Neural cell (in vitro differentiated cells): ENCODE results near the gene MGA. TPM values are rescaled to one million over a fixed set of nuclear protein-coding genes. Genes with fewer than 3 reads are reported as not detected.
"Not testable (repeated sequence)": the region's sequence is repeated elsewhere in the genome, so short reads cannot be mapped to it uniquely, and the experiment has no call there.

Experiments used
- H2AFZ ChIP-seq: fragments of 200-600, 300-800 bp; sonication (generic), shearing (Covaris generic); 2 replicates; pipeline ENCODE4 v1.6.0; 2014; ENCODE audit warnings: low read depth, mild to moderate bottlenecking, antibody characterized with exemption, low read length, moderate library complexity
- H3F3A ChIP-seq: fragments of 200-600 bp; shearing (Covaris generic); 2 replicates; pipeline ENCODE4 v1.6.1; 2016; ENCODE audit warnings: mild to moderate bottlenecking, moderate library complexity, mixed read lengths, antibody characterized with exemption, low read length; ENCODE audit not compliant: insufficient read depth, poor library complexity, severe bottlenecking
- H3K27ac ChIP-seq: fragments of 200-600, 300-800 bp; sonication (generic), shearing (Covaris generic); 2 replicates; pipeline ENCODE4 v1.5.1; 2014; ENCODE audit warnings: mild to moderate bottlenecking, low read length, moderate library complexity
- H3K27me3 ChIP-seq: fragments of 300-800, 200-600 bp; sonication (generic), shearing (Covaris generic); 2 replicates; pipeline ENCODE4 v1.6.0; 2014; ENCODE audit warnings: mild to moderate bottlenecking, low read depth, low read length, moderate library complexity; ENCODE audit not compliant: insufficient read depth
- H3K36me3 ChIP-seq: fragments of 300-800, 200-600 bp; sonication (generic), shearing (Covaris generic); 2 replicates; pipeline ENCODE4 v1.5.1; 2014; ENCODE audit warnings: mild to moderate bottlenecking, antibody characterized with exemption, low read length, moderate library complexity; ENCODE audit not compliant: insufficient read depth
- H3K4me2 ChIP-seq: fragments of 300-800, 200-600 bp; sonication (generic), shearing (Covaris generic); 2 replicates; pipeline ENCODE4 v1.6.0; 2014; ENCODE audit warnings: mild to moderate bottlenecking, low read length
- H3K4me3 ChIP-seq: fragments of 300-800, 200-600 bp; sonication (generic), shearing (Covaris generic); 2 replicates; pipeline ENCODE4 v1.5.1; 2014; ENCODE audit warnings: mild to moderate bottlenecking, low read length, moderate library complexity
- H3K79me2 ChIP-seq: fragments of 200-600 bp; shearing (Covaris generic); replicated peaks from 2 replicates; pipeline ENCODE4 v1.6.0; 2014; ENCODE audit warnings: mild to moderate bottlenecking, low read length, moderate library complexity; ENCODE audit not compliant: insufficient read depth
- H3K9ac ChIP-seq: fragments of 300-800, 200-600 bp; sonication (generic), shearing (Covaris generic); 2 replicates; pipeline ENCODE4 v1.6.1; 2016; ENCODE audit warnings: mild to moderate bottlenecking, low read length, mixed read lengths
- H3K9me2 ChIP-seq: fragments of 200-600 bp; shearing (Covaris generic); 2 replicates; pipeline ENCODE4 v1.6.1; 2016; ENCODE audit warnings: mild to moderate bottlenecking, low read length, mixed read lengths; ENCODE audit not compliant: insufficient read depth
- H3K9me3 ChIP-seq: fragments of 200-600, 300-800 bp; sonication (generic), shearing (Covaris generic); 2 replicates; pipeline ENCODE4 v1.6.1; 2016; ENCODE audit warnings: mild to moderate bottlenecking, mixed run types, low read length, moderate library complexity, mixed read lengths
- H4K20me1 ChIP-seq: fragments of 200-600 bp; shearing (Covaris generic); 2 replicates; pipeline ENCODE4 v1.6.1; 2016; ENCODE audit warnings: mild to moderate bottlenecking, mixed run types; ENCODE audit not compliant: insufficient read depth
- CTCF ChIP-seq: fragments of 450-650 bp; IDR thresholded peaks from 2 replicates; pipeline ENCODE4 v1.5.1; 2014; ENCODE audit warnings: antibody characterized with exemption, mild to moderate bottlenecking, moderate library complexity; ENCODE audit not compliant: poor library complexity, severe bottlenecking
- EP300 ChIP-seq: fragments of 450-650 bp; conservative IDR thresholded peaks from 2 replicates; pipeline ENCODE4 v1.6.1; 2014; ENCODE audit warnings: antibody characterized with exemption, mild to moderate bottlenecking, moderate library complexity; ENCODE audit not compliant: poor library complexity, severe bottlenecking
- EZH2 ChIP-seq: fragments of 200-600, 300-800 bp; shearing (Covaris generic), sonication (generic); IDR thresholded peaks from 2 replicates; pipeline ENCODE4 v1.6.1; 2014; ENCODE audit warnings: antibody characterized with exemption, low read length, borderline replicate concordance, mild to moderate bottlenecking; ENCODE audit not compliant: insufficient read depth, poor library complexity, severe bottlenecking
- MXI1 ChIP-seq: fragments of 450-650 bp; conservative IDR thresholded peaks from 2 replicates; pipeline ENCODE4 v1.6.1; 2014; ENCODE audit warnings: antibody characterized with exemption, mild to moderate bottlenecking; ENCODE audit not compliant: poor library complexity, severe bottlenecking
- POLR2AphosphoS5 ChIP-seq: IDR thresholded peaks from 2 replicates; pipeline ENCODE4 v1.6.1; 2012
- RAD21 ChIP-seq: fragments of 450-650 bp; conservative IDR thresholded peaks from 2 replicates; pipeline ENCODE4 v1.6.1; 2014; ENCODE audit warnings: antibody characterized with exemption, mild to moderate bottlenecking, moderate library complexity
- REST ChIP-seq: IDR thresholded peaks from 2 replicates; pipeline ENCODE4 v1.6.1; 2012; ENCODE audit warnings: borderline replicate concordance
- SMC3 ChIP-seq: fragments of 450-650 bp; conservative IDR thresholded peaks from 2 replicates; pipeline ENCODE4 v1.6.1; 2014; ENCODE audit warnings: antibody characterized with exemption, mild to moderate bottlenecking, moderate library complexity; ENCODE audit not compliant: poor library complexity
- TAF1 ChIP-seq: IDR thresholded peaks from 2 replicates; pipeline ENCODE4 v1.6.1; 2012; ENCODE audit warnings: low read depth
- polyA plus RNA-seq: library from polyadenylated mRNA; depleted of rRNA; stranded (reverse); fragments of >200 nt; gene quantifications from 2 replicates; pipeline ENCODE4 v1.2.3, GENCODE V29; 2014

The MGA gene
- polyA plus RNA-seq, 1 donor from 2014 or later = 13.2 TPM

- Histone ChIP-seq H3K27me3 (no peaks in the 10 kb centered on the region), H3K9me2 (no peaks in the 10 kb centered on the region), H3K36me3 (peaks cover 19% of the 10 kb centered on the region), H2AFZ (no peak overlapping the region), H3K9ac (no peak overlapping the region), H3K4me3 (no peak overlapping the region), H3K4me2 (no peak overlapping the region), H4K20me1 (no peaks in the 10 kb centered on the region), H3K9me3 (no peaks in the 10 kb centered on the region), H3K27ac (no peak overlapping the region), H3K79me2 (no peaks in the 10 kb centered on the region), H3F3A (no peaks in the 10 kb centered on the region)
- TF ChIP-seq SMC3 (no peak), CTCF (no peak), TAF1 (no peak), RAD21 (no peak), POLR2AphosphoS5 (no peak), REST (no peak), EP300 (no peak)
These were observed 74.8 kb downstream of the MGA start for GRCh38 chr15:41735046-41735445.

- not testable (repeated sequence) for H2AFZ ChIP-seq, H3F3A ChIP-seq, H3K9ac ChIP-seq, H3K9me2 ChIP-seq, H4K20me1 ChIP-seq, H3K4me2 ChIP-seq, H3K4me3 ChIP-seq, H3K79me2 ChIP-seq, H3K9me3 ChIP-seq, H3K27ac ChIP-seq, H3K27me3 ChIP-seq
- peaks cover 19% of the 10 kb centered on the region for H3K36me3 ChIP-seq
These were observed 75.3 kb downstream of the MGA start for GRCh38 chr15:41735492-41735891.

- Histone ChIP-seq H3K9me3 (no peaks in the 10 kb centered on the region), H4K20me1 (no peaks in the 10 kb centered on the region), H3K36me3 (peaks cover 5% of the 10 kb centered on the region), H3K4me2 (no peak overlapping the region), H3K27ac (no peak overlapping the region), H2AFZ (no peak overlapping the region), H3F3A (no peaks in the 10 kb centered on the region), H3K27me3 (no peaks in the 10 kb centered on the region), H3K9me2 (no peaks in the 10 kb centered on the region), H3K4me3 (no peak overlapping the region), H3K9ac (no peak overlapping the region), H3K79me2 (no peaks in the 10 kb centered on the region)
- TF ChIP-seq RAD21 (no peak), SMC3 (no peak), EZH2 (no peak), EP300 (no peak), TAF1 (no peak), REST (no peak), CTCF (no peak), MXI1 (no peak), POLR2AphosphoS5 (no peak)
These were observed 86.6 kb downstream of the MGA start for GRCh38 chr15:41746802-41747201.
